ENCODE measurements around the gene KRTAP4-11.
"Not testable (repeated sequence)": the region's sequence is repeated elsewhere in the genome, so short reads cannot be mapped to it uniquely, and the experiment has no call there.

The KRTAP4-11 gene

DNA sequence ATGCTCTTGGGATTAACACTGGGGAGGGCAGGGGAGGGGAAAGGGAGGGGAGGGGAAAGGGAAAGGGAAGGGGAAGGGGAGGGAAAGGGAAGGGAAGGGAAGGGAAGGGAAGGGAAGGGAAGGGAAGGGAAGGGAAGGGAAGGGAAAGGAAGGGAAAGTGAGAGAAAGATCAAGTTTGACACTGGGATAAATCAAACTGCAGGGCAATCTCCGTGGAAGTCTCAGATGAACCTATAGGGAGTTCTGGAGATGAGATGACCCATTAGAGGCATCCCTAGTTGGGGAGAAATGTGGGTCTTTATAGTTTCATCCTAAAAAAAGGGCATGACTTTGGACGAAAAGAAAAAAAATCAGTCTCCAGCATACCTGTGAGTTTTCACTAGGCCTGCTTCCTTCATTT is 3.6 kb upstream of the KRTAP4-11 start:
- no peaks in the 10 kb centered on the region for H3K9me3 ChIP-seq (ENCODE audit: insufficient read depth, low read depth, low read length)
- no peak overlapping the region for H3K9ac ChIP-seq (ENCODE audit: low read depth, low read length)
- no peaks in the 10 kb centered on the region for H3K4me1 ChIP-seq (ENCODE audit: insufficient read depth, low read length)
- no peak overlapping the region for H3K27ac ChIP-seq (ENCODE audit: low read length)
- H3K27me3 ChIP-seq (ENCODE audit: insufficient read depth, low read length) = no peaks in the 10 kb centered on the region
- no peaks in the 10 kb centered on the region for H3K36me3 ChIP-seq (ENCODE audit: insufficient read depth, low read depth, low read length)
- no peak overlapping the region for H3K4me3 ChIP-seq (ENCODE audit: low read length)

DNA sequence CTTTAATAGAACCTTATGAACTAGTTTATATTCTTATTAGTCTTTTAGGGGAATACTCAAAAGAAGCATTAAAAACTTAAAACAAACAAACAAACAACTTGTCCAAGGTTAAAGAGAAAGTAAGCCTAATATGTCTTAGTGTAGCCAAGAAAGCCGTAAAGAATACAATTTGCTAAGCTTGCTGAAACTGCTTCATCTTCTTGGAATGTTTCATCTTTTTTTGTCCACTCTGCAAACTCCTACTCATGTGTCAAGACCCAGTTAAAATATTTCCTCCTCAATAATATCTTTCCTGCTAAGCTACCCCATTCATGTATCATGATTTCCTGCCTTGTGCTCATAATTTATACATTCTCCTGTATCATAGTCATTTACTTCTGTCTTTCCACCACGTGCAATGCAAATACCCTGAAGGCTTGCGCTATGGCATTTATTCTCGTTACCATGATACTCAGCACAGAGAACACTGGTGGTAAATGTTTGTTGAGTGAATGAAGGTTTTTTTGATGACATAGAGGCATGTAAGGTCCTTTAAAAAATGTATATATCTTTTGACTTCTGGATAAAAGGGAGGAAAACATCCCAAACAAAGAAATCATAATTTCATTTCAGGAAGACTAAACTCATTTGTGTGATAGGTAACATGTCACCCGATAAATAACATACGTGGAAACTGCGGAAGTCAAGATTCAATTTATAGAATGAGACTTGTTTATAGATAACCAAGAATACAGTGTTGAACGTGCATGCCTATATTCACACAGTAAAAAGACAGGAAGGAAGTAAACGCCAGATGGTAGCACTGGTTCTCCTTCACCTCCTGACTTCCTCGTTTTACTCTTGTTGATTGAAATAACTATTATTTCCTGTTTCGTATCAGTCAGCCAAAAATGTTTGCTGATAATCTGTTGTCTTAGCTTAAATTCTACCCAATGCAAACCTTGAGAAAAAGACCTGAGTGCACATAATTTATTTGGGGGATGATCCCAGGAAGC is 1.8 kb upstream of the KRTAP4-11 start:
- H3K9me3 ChIP-seq (ENCODE audit: insufficient read depth, low read depth, low read length); H3K27ac ChIP-seq (ENCODE audit: low read length); H3K9ac ChIP-seq (ENCODE audit: low read depth, low read length); H3K36me3 ChIP-seq (ENCODE audit: insufficient read depth, low read depth, low read length); H3K27me3 ChIP-seq (ENCODE audit: insufficient read depth, low read length); H3K4me3 ChIP-seq (ENCODE audit: low read length); H3K4me1 ChIP-seq (ENCODE audit: insufficient read depth, low read length): not testable (repeated sequence)

DNA sequence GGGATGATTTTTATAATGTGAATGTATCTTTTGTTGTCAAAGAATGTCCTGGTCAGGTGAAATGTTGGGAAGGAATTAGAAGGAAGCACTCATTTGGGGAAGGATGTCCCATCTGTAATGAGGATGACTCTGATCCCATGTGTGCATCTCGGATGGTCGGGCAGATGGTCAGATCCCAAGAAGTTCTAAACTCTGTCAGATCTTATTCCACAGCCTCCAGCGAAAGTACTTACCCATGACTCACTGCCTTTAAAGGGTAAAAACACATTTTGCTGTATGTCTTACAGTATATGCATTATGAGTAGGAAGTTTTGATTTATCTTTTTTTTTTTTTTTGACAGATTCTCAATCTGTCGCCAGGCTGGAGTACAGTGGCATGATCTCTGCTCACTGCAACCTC is 548 bp upstream of the KRTAP4-11 start:
- no peaks in the 10 kb centered on the region for H3K4me1 ChIP-seq (ENCODE audit: insufficient read depth, low read length)
- H3K27me3 ChIP-seq (ENCODE audit: insufficient read depth, low read length) = no peaks in the 10 kb centered on the region
- no peak overlapping the region for H3K4me3 ChIP-seq (ENCODE audit: low read length)
- peaks cover 7% of the 10 kb centered on the region; the same call in 1 of the 2 replicates for H3K9me3 ChIP-seq (ENCODE audit: insufficient read depth, low read depth, low read length)
- H3K36me3 ChIP-seq (ENCODE audit: insufficient read depth, low read depth, low read length) = no peaks in the 10 kb centered on the region
- H3K9ac ChIP-seq (ENCODE audit: low read depth, low read length) = no peak overlapping the region
- no peak overlapping the region for H3K27ac ChIP-seq (ENCODE audit: low read length)

DNA sequence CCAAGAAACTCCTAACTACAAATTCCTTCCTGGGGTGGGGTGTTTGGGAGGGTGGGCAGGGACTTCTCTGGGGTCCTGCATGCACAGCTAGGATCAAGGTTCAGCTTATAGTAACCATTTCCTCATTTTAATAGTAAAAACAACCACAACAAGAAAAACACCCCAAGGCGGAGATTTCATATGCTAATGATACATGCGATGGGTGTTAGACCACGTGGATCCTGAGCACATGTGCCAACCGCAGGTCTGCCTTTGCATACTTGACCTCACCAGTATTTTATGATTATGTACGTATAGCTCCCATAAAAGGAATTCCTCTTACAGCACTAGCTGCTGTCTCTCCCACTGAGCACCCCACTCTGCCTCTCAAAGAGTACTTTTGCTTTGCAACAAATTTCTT is 1.9 kb downstream of the KRTAP4-11 start:
- no peaks in the 10 kb centered on the region for H3K4me1 ChIP-seq (ENCODE audit: insufficient read depth, low read length)
- peaks cover 30% of the 10 kb centered on the region for H3K9me3 ChIP-seq (ENCODE audit: insufficient read depth, low read depth, low read length)
- no peak overlapping the region for H3K27ac ChIP-seq (ENCODE audit: low read length)
- H3K4me3 ChIP-seq (ENCODE audit: low read length) = no peak overlapping the region
- H3K27me3 ChIP-seq (ENCODE audit: insufficient read depth, low read length) = no peaks in the 10 kb centered on the region
- H3K36me3 ChIP-seq (ENCODE audit: insufficient read depth, low read depth, low read length) = no peaks in the 10 kb centered on the region
- H3K9ac ChIP-seq (ENCODE audit: low read depth, low read length) = no peak overlapping the region

DNA sequence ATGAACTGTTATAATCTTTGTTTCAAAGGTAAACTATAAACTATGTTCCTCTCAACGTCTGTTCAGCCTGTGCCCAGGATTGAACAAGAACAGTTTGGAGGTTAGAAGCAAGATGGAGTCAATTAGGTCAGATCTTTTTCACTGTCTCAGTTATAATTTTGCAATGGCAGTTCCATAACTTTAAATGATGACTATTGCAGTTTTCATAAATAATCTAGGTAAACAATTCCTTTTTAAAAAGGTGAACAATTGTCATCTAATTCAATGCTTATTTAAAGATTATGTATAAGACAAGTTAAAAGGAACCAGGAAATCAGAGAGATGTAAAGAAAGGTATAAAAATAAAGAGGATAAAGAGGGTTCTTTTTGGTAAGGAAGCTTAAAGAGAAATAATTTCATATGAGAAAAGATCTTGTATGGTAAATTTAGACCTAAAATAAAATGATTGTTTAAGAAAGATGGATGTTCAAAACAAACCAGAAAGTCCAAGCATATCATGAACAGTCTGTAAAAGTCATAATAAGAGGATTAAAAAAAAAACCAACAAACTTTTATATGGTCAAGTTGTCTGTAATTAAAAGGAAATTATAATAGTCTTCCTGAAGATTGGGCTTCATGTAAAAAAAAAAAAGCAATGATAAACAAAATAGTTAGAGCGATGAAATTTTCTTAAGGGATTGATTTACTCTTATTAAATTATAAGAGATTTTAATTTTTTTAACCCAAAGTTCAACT is 6.9 kb downstream of the KRTAP4-11 start:
- Histone ChIP-seq H3K27ac (ENCODE audit: low read length) (no peak overlapping the region), H3K9ac (ENCODE audit: low read depth, low read length) (no peak overlapping the region), H3K27me3 (ENCODE audit: insufficient read depth, low read length) (no peaks in the 10 kb centered on the region), H3K36me3 (ENCODE audit: insufficient read depth, low read depth, low read length) (no peaks in the 10 kb centered on the region), H3K4me1 (ENCODE audit: insufficient read depth, low read length) (peaks cover 21% of the 10 kb centered on the region; the same call in 1 of the 2 replicates), H3K9me3 (ENCODE audit: insufficient read depth, low read depth, low read length) (peaks cover 42% of the 10 kb centered on the region), H3K4me3 (ENCODE audit: low read length) (no peak overlapping the region)

DNA sequence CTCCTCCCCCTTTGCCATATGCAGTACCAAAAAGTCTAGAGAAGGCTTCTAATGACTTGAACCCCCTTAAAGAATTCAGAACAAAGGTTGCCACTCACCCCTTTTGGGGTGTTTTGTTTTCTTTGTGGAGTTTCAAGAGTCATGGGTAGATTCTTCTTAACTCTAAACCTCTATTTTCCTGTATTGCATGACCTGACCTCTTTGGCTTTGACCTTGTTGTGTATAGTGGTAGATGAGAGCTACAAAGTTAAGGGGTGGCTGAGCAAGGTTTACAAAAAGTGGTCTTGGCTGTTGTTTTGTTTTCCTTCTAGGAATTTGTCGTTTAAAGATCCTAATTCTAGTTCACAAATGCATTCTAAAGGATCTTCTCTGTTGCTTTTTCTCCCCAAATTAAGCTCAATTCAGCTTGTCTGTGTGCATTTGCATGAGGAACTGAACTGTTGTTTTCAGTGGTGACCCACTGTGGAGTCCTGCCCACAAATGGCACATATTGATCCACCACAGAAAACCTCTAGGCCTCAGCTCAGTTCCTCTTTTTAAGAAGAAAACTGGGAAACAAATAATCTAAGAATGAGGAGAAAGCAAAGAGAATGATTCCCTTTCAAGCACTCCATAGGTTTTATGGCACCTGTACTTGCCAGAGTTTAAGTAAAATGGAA is 9.3 kb downstream of the KRTAP4-11 start:
- peaks cover 24% of the 10 kb centered on the region; the same call in 1 of the 2 replicates for H3K4me1 ChIP-seq (ENCODE audit: insufficient read depth, low read length)
- H3K27me3 ChIP-seq (ENCODE audit: insufficient read depth, low read length); H3K36me3 ChIP-seq (ENCODE audit: insufficient read depth, low read depth, low read length); H3K27ac ChIP-seq (ENCODE audit: low read length): not testable (repeated sequence)
- H3K9ac ChIP-seq (ENCODE audit: low read depth, low read length) = peak overlapping the region; percentile 33; the same call in 1 of the 2 replicates
- H3K4me3 ChIP-seq (ENCODE audit: low read length) = peak overlapping the region; percentile 42; the same call in 1 of the 2 replicates
- peaks cover 36% of the 10 kb centered on the region for H3K9me3 ChIP-seq (ENCODE audit: insufficient read depth, low read depth, low read length)

DNA sequence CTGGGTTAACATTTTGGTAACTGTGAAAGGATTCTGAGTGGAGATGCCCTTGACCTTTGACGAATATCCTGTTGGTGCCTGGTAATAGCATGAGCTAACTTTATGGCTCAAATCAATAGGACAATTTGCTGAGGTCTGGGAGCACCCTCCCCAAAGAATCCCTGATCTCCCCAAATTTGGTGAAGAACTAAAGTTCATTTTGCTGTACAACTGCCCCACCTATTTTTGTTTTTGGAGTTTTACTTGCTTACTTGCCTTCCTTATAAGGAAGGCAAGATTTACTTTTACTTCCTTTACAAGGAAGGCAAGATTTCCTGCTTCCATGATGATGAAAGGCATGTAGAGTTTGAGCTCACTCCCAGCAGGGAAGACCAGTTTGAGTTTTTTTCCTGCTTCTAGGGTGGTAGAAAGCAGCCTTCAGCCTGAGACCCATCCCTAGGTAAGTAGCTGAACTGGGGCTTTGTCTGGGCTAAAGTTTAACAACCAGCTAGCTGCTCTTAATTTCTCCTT is 10.2 kb downstream of the KRTAP4-11 start:
- H3K4me3 ChIP-seq (ENCODE audit: low read length) = peak overlapping the region; percentile 42
- H3K27ac ChIP-seq (ENCODE audit: low read length) = peak overlapping the region; percentile 39
- H3K36me3 ChIP-seq (ENCODE audit: insufficient read depth, low read depth, low read length) = no peaks in the 10 kb centered on the region
- peak overlapping the region; percentile 33; the same call in 1 of the 2 replicates for H3K9ac ChIP-seq (ENCODE audit: low read depth, low read length)
- peaks cover 28% of the 10 kb centered on the region for H3K9me3 ChIP-seq (ENCODE audit: insufficient read depth, low read depth, low read length)
- H3K27me3 ChIP-seq (ENCODE audit: insufficient read depth, low read length) = no peaks in the 10 kb centered on the region
- H3K4me1 ChIP-seq (ENCODE audit: insufficient read depth, low read length) = peaks cover 24% of the 10 kb centered on the region; the same call in 1 of the 2 replicates

DNA sequence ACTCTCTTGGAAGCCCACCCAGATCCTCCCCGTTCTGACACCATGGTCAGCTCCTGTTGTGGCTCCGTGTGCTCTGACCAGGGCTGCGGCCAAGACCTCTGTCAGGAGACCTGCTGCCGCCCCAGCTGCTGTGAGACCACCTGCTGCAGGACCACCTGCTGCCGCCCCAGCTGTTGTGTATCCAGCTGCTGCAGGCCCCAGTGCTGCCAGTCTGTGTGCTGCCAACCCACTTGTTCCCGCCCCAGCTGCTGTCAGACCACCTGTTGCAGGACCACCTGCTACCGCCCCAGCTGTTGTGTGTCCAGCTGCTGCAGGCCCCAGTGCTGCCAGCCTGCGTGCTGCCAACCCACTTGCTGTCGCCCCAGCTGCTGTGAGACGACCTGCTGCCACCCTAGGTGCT is 12.8 kb downstream of the KRTAP4-11 start, which contains the start of gene KRTAP4-9:
Gene KRTAP4-9 (plus strand): TSS at position 43 of the 400 bp plus-strand sequence. CDS start 0 bp downstream, at position 43.
- H3K4me1 ChIP-seq (ENCODE audit: insufficient read depth, low read length) = peaks cover 24% of the 10 kb centered on the region; the same call in 1 of the 2 replicates
- not testable (repeated sequence) for H3K27ac ChIP-seq (ENCODE audit: low read length); H3K4me3 ChIP-seq (ENCODE audit: low read length); H3K9me3 ChIP-seq (ENCODE audit: insufficient read depth, low read depth, low read length); H3K27me3 ChIP-seq (ENCODE audit: insufficient read depth, low read length); H3K36me3 ChIP-seq (ENCODE audit: insufficient read depth, low read depth, low read length); H3K9ac ChIP-seq (ENCODE audit: low read depth, low read length)

DNA sequence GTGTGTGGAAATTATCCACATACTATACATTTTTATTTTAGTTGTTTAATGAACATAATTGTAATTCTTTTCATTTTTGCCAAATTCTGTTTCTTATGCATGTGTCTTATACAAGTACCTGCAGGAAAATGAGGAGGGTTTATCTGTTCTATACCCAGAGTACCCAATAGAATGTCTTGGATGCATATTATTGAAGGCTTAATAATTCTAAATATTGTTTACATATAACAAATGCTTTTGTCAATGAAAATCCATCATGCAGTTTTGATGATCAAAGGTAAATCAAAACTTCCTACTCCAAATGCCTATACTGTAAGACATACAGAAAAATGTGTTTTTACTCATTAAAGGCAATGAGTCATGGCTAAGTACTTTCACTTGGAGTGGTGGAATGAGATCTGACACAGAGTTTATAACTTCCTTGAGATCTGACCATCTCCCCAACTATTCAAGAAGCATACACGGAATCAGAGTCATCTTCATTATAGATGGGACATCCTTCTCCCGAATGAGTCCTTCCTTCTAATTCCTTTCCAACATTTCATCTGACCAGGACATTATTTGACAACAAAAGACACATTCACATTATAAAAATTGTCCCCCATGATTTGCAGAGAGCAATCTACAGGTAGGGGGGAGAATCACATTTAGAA is 13.7 kb downstream of the KRTAP4-11 start:
- H3K9ac ChIP-seq (ENCODE audit: low read depth, low read length); H3K9me3 ChIP-seq (ENCODE audit: insufficient read depth, low read depth, low read length); H3K36me3 ChIP-seq (ENCODE audit: insufficient read depth, low read depth, low read length); H3K4me3 ChIP-seq (ENCODE audit: low read length); H3K27ac ChIP-seq (ENCODE audit: low read length); H3K27me3 ChIP-seq (ENCODE audit: insufficient read depth, low read length): not testable (repeated sequence)
- H3K4me1 ChIP-seq (ENCODE audit: insufficient read depth, low read length) = peaks cover 24% of the 10 kb centered on the region; the same call in 1 of the 2 replicates

DNA sequence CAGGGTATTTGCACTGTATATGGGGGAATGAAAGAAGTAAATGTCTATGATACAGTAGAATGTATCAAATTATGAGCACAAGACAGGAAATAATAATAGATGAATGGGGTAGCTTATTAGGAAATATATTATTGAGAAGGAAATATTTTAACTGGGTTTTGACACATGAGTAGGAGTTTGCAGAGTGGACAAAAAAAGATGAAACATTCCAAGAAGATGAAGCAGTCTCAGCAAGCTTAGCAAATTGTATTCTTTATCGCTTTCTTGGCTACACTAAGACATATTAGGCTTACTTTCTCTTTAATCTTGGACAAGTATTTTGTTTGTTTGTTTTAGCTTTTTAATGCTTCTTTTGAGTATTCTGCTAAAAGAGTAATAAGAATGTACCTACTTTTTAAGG is 14.3 kb downstream of the KRTAP4-11 start:
- H3K36me3 ChIP-seq (ENCODE audit: insufficient read depth, low read depth, low read length) = no peaks in the 10 kb centered on the region
- H3K4me1 ChIP-seq (ENCODE audit: insufficient read depth, low read length) = peaks cover 24% of the 10 kb centered on the region; the same call in 1 of the 2 replicates
- H3K4me3 ChIP-seq (ENCODE audit: low read length) = no peak overlapping the region
- H3K27me3 ChIP-seq (ENCODE audit: insufficient read depth, low read length) = no peaks in the 10 kb centered on the region
- no peaks in the 10 kb centered on the region for H3K9me3 ChIP-seq (ENCODE audit: insufficient read depth, low read depth, low read length)
- no peak overlapping the region for H3K27ac ChIP-seq (ENCODE audit: low read length)
- H3K9ac ChIP-seq (ENCODE audit: low read depth, low read length) = no peak overlapping the region
